ENCODE measurements around the gene NCAPD3.
A peak's percentile ranks its signal among the peaks of the same experiment; 100 is the strongest.

The NCAPD3 gene

DNA sequence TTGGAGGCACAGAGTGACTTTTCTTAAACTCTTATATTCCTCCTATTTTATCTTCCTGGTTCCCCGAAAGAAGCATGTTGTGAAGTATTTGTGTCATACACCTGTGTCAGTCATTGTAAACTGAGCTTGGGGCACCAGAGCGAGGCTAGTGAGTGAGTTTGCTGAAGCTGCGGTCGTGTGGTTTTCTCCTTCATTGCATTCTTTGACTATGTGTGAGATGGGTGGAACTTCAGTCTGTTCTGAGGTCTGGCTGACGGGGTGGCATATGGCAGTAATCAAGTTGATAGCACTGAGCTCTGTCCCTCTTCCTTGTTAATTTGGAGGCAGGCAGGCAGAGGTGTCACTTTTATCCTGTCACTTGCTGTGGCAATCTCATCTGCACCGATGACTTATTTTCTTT is 4.9 kb upstream of the NCAPD3 start:
- TF ChIP-seq, protein P1, sequence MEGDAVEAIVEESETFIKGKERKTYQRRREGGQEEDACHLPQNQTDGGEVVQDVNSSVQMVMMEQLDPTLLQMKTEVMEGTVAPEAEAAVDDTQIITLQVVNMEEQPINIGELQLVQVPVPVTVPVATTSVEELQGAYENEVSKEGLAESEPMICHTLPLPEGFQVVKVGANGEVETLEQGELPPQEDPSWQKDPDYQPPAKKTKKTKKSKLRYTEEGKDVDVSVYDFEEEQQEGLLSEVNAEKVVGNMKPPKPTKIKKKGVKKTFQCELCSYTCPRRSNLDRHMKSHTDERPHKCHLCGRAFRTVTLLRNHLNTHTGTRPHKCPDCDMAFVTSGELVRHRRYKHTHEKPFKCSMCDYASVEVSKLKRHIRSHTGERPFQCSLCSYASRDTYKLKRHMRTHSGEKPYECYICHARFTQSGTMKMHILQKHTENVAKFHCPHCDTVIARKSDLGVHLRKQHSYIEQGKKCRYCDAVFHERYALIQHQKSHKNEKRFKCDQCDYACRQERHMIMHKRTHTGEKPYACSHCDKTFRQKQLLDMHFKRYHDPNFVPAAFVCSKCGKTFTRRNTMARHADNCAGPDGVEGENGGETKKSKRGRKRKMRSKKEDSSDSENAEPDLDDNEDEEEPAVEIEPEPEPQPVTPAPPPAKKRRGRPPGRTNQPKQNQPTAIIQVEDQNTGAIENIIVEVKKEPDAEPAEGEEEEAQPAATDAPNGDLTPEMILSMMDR (IDR thresholded peaks at IDR 0.05; ENCODE audit: insufficient read depth, low read depth, low read length, missing control alignments), result no peak
- peak; percentile 90 for DNase-seq (ENCODE audit: low read depth)
- H3K4me3 ChIP-seq (ENCODE audit: low read depth, low read length), result no peak overlapping the region

DNA sequence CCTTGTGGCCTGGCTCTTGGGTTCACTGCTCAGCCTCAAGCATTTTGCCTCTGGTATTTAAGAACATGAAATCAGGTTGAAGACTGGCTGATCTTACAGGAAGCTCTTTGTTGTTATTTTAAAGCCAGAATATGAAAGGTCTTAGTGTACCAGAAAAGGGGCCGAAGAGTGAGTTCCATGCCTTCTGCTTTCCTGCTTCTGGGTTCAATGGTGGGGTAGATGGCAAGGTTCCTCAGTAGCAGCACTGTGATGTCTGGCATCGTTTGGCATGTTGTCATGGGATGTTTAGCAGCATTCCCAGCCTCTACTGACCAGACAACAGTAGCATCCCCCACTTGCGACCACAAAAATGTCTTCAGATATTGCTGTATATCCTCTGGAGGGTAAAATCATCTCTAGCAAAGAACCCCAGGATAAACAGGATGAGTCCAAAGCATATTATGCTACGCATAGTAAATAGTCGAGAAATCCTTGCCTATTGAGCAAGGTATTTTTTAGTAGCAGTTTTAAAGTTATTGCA is 3.1 kb upstream of the NCAPD3 start:
- H3K4me3 ChIP-seq (ENCODE audit: low read depth, low read length), result no peak overlapping the region
- TF ChIP-seq, protein P1 (IDR thresholded peaks at IDR 0.05; ENCODE audit: insufficient read depth, low read depth, low read length, missing control alignments), result no peak
- DNase-seq (ENCODE audit: low read depth), result no peak

DNA sequence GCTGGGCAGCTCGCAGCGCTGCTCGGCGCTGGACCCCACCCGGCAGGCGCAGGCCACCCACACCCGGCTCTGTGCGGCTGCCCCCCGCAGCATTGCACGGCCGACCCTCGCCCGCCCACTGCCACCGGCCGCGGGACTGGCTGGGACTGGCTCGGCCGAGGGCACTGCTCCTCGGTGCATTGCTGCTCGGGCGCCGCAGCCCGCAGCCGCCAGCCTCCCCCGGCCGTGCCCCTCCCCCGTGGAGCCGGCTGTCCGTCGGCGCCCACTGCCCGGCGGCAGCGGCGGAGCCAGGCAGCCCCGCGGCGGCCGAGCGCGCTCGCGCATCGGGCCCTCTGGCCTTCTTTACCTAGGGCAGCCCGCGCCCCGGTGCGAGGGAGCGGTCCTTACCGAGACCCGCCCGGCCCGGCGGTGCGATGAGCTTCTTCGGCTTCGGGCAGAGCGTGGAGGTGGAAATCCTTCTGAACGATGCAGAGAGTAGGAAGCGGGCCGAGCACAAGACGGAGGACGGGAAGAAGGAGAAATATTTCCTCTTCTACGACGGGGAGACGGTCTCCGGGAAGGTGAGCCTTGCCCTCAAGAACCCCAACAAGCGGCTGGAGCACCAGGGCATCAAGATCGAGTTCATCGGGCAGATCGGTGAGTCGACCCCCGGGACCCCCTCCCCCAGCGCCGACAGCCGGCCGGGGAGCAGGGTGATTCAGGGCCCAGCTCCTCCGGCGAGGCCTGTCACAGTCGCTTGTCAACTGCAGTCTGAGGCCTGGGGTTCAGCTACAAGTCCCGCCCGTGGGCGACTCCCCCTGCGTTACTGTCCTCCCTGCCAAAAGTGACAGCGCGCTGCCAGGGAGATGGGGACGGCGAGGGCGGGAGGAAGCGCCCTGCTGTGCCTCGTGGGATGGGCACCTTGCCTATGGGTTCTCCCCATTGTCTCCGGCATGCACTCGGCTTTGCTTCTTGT is 1.2 kb upstream of the NCAPD3 start:
- peak; percentile 58 for DNase-seq (ENCODE audit: low read depth)
- TF ChIP-seq, protein P1 (IDR thresholded peaks at IDR 0.05; ENCODE audit: insufficient read depth, low read depth, low read length, missing control alignments), result no peak
- H3K4me3 ChIP-seq (ENCODE audit: low read depth, low read length), result peak overlapping the region; percentile 94

DNA sequence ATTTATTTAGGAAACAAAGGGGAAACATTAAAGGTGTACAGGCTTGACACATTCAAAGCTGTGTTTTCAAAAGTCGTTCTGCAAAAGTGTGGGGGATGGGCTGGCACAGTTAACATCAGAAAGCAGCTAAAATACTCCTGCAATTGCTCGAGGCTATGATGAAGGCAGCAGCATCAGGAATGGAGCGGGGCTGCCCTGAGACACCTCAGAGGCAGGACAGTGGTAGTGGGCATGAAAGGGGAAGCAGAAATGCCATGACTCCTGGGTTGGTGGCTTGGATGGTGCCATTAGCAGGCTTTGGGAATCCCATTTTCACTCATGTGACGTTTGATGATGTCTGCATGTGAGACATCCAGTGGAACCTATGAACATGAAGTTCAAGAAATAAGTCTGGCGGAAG is 646 bp downstream of the NCAPD3 start:
- TF ChIP-seq, protein P1 (IDR thresholded peaks at IDR 0.05; ENCODE audit: insufficient read depth, low read depth, low read length, missing control alignments), result no peak
- DNase-seq (ENCODE audit: low read depth), result peak; percentile 16
- H3K4me3 ChIP-seq (ENCODE audit: low read depth, low read length), result peak overlapping the region; percentile 94

DNA sequence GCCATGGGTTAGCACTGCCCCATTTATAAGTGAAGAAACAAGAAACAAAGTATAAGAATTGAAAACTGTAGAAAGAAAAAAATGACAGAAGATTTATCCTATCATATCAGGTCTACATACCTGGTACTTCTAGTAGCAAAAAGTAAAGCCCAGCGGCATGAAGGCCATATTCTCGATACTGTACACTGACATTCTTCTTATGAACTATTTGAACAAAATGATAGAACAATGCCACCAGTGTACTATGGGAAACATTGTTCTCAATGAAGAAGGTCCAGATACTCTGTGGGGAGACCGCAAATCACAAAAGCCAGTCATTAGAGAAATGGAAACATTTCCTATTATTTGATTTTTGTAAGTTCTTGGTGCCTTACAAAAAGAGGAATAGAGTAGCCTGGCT is 7.0 kb downstream of the NCAPD3 start:
- DNase-seq (ENCODE audit: low read depth), result no peak
- no peak overlapping the region for H3K4me3 ChIP-seq (ENCODE audit: low read depth, low read length)
- TF ChIP-seq, protein P1 (IDR thresholded peaks at IDR 0.05; ENCODE audit: insufficient read depth, low read depth, low read length, missing control alignments), result no peak

DNA sequence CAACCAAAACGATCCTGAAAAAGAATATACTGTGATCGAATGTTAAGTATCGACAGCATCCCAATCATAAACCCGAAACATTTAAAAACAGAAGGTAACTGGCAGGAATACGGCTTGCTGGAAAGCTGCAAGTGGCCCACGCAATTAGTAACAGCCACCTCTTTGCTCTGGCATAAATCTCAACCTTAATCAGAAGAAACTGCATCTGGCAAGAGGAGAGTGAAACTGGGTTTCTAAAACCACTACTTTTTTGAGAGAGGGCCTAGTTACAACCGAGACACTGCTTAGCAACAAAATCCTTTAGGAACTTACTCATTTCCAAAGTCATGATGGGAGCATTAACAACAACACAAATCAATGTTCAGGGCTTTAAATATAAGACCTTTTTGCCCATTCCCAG is 7.9 kb downstream of the NCAPD3 start:
- TF ChIP-seq, protein P1 (IDR thresholded peaks at IDR 0.05; ENCODE audit: insufficient read depth, low read depth, low read length, missing control alignments), result no peak
- no peak for DNase-seq (ENCODE audit: low read depth)
- H3K4me3 ChIP-seq (ENCODE audit: low read depth, low read length), result no peak overlapping the region
